Non-pigmented ciliary epithelial cell (primary cell): Measurements from ENCODE around the gene TRAPPC5.

Experiments used
- DNase-seq: peaks from one replicate; pipeline ENCODE4 v3.0.0-alpha.2; 2010; ENCODE audit warnings: low read depth

Gene TRAPPC5

DNA sequence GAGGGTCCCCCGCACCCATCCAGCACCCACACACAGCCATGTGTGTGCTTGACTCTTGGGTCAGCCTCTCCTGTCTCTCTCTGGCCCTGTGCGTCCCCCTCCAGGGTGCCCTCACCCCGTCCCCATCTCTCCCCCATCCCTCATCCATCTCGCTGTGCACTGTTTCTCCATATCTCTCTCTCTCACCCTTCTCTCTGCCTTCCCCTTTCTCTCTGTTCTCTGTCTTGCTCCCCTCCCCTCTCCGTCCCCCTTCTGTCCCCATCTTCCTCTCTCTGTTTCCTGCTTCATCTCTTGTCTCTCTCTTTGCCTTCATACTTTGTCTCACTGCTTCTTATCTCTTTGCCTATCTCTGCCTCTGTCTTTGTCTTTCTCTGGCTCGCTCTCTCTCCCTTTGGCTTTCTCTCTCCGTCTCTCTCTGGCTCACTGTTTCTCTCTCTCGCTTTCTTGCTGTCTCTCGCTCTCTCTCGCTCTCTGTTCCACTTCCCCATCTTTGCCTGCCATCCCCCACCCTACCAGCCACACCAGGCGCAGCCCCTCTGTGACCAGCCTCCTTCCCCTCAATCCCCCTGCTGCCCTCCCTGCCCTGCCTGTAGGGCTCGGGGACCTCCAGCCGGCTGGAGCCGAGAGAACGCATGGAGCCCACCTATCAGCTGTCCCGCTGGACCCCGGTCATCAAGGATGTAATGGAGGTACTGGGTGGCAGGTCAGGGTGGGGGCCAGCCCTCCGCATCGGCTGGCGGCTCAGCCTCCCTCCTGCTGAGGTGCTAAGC, 34.8 kb upstream of the TRAPPC5 start:
- no peak for DNase-seq

DNA sequence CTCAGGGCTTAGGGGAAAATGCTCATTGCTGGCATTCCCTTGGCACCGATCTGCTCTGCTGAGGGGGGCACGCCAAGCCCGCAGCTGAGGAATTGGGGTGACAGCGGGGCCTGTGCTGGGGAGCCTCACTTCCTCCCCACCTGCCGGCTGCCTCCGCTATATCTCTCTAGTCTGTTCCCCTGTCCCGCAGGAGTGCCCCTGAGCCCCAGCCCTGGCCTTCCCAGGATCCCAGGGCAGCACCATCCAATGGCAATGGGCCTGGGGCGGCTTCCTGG, 34.3 kb upstream of the TRAPPC5 start:
- DNase-seq: no peak

DNA sequence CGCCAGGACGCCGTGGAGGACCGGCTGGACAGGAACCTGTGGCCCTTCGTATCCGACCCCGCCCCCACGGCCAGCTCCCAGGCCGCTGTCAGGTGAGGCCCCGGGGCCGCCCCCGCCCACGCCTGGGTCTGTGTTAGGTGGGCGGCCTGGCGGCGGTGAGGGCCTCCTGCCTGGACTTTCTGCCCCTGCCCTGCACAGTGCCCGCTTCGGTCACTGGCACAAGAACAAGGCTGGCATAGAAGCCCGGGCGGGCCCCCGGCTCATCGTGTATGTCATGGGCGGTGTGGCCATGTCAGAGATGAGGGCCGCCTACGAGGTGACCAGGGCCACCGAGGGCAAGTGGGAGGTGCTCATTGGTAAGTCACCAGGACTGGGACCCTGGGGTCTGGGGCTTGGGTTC, 33.5 kb upstream of the TRAPPC5 start:
- no peak for DNase-seq

DNA sequence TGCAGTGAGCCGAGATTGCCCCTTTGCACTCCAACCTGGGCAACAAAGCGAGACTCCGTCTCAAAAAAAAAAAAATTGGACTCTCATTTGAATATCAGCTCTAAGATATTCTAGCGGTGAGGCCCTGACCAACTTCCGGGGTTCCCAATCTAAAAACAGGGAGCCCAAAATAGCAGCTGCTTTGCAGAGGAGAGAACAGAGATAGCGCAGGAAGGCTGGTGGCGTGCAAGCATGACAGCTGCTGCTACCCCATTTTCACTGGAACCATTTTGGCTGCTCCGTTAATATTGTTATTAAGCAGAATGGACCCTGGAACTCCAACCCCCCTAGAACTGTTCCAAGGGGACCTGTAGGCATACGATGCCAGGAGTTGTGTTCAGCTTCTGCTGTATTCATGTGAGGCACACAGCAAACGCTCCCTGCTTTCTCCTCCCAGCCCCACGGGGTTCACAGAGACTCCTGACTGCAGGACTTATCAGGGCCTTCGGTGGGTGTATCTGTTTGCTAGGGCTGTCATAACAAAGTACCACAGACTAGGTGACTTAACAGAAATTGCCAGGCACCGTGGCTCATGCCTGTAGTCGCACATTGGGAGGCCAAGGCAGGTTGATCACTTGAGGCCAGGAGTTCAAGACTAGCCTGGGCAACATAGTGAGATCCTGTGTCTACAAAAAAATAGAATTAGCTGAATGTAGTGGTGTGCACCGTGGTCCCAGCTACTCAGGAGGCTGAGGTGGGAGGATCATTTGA, 32.2 kb upstream of the TRAPPC5 start:
- DNase-seq: no peak

DNA sequence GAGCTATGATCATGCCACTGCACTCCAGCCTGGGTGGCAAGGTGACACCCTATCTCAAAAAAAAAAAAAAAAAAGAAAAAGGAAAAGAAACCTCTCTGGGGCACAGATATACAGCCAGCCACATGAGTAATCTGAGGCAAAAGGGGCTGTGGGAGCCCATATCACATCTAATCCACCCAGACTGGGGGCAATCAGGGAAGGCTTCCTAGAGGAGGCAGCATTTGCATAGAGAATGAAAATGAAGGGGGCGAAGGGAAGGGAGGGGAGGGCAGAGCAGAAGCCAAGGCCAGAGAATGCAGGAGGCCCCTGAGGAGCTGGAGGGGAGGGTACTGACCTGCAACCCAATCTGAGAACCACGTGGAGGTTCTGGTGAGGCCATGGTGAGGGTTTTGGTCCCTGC, 30.5 kb upstream of the TRAPPC5 start:
- no peak for DNase-seq

DNA sequence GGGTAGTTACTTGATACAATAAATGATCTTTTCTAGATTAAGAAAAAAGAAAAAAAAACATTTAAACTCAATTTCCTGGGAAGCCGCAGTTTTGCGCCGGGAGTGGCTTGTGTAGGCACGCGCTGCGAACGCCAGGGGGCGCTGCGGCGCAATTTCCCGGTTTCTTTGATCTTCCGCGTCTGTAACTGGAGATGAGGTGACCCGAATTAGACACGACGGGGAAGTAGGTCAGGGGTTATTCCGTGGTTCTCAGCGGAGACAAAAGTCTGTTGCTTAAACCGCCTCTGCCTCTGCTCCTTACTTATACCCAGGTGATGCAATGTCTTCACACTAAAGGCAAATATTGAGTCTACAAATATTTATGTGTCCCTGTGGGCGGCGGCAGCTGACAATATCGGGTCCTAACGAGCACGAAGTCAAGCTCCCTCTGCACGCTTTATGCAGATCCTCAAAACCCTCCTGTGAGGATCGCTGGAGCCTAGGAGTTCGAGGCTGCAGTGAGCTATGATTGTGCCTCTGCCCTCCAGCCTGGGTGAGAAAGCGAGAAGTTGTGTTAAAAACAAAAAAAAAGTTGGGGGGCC, 28.5 kb upstream of the TRAPPC5 start:
- no peak for DNase-seq

DNA sequence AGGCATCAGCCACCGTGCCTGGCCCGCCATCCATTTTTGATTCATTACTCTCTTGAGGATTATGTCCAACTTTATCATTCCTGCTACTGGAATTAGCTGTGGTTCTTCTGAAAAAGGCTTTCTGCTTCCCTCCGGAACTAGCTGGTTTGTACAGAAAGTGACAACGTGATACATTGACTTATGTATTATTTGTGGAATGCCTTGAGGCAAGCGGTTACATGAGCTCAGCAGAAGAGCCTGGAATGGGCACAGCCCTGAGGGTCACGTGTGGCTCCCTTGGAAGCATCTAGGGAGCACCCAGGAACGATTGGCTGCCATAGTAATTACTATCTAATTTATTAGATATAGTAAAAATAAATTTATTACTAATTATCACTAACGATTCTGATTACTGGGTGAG, 26.2 kb upstream of the TRAPPC5 start:
- DNase-seq: no peak

DNA sequence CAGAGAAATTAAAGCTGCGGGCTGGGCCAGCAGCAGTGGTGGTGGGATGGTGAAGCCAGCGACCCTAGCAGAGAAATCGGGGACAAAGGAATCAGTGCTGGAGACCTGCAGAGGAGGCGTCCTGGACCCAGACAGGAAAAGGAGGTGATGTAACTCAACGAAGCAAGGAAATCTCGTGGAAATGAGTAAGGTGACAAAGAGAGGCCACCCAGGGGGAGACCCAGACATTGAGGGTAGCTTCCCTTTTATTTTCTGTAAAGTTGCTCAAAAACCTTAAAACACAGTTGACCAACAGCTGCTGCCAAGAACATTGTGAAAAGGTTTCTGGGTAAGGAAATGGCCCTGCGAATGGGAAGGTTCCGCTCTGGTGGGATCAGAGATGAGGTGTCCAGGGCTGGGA, 25.1 kb upstream of the TRAPPC5 start:
- DNase-seq: no peak

DNA sequence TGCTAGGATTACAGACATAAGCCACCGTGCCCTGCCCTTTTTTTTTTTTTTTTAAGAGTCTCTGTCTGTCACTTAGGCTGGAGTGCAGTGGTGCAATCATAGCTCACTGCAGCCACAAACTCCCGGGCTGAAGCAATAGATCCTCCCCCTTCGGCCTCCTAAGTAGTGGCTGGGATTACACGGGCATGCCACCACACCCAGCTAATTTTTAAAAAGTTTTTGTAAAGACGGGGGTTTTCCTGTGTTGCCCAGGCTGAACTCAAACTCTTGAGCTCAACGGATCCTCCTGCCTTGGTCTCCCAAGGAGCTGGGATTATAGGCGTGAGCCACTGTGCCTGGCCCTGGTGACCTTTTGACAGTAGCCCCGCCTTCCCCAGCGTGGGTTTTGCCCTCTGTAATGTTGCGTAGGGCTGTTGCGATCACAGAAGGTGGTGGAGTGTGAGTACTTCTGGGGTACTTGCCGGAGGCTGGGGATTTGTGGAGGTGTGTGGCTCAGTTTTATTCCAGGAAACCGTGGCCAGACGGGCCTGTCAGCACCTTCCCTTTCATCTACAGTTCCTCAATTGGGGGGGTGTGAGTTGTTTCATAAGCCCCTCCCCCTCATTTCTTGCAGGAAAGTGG, 23.4 kb upstream of the TRAPPC5 start:
- no peak for DNase-seq

DNA sequence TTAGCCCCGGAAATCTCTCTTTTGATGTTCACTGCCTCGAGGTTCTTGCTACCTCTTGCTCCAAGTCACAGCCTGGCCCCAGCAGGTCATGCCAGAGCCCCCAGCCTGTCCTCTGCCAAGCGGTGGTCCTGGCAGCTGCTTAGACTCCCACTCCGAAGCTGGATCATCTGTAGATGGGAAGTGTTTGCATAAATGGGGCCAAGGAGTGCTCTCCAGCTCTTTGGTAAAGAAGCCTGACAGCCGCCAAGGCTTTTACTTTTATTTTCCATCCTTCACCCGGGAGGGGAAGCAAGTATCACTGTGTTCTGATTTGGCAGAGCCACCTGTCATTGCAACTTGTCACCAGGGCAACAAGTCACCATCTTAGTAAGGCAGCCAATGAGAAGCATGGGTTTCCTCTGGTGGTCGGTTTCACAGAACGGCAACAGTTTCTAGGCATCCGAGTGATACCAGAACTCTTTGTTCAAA, 22.4 kb upstream of the TRAPPC5 start:
- no peak for DNase-seq

DNA sequence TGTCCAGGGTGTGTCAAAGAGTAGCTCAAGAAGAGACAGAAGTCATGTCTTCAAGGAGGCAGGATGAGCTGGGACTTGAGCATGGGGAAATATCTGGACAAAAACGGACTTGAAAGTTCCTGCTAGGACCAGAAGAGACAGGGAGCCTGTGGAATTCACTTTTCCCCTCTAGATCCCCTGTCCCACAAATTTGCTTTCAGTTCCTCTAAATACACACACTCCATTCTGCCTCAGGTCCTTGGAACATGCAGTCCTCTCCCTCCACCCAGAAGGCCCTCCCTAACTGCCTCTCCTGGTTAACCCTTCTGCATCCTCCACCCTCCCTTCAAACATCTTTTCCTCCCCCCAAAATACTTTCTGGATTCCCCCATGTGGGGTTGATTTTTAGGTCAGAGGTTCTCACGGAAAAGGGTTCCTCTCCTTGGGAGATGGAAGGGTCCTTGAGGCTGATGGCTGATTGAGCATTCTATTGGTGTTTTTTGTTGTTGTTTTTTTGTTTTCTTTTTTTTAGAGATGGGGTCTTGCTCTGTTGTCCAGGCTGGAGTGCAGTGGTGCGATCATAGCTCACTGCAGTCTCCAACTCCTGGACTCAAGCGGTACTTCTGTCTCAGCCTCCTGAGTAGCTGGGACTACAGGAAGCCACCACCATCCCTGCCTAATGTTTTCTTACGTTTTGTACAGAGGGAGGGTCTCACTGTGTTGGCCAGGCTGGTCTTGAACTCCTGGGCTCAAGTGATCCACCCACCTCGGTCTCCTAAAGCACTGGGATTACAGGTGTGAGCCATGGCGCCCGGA, 18.7 kb upstream of the TRAPPC5 start:
- no peak for DNase-seq

DNA sequence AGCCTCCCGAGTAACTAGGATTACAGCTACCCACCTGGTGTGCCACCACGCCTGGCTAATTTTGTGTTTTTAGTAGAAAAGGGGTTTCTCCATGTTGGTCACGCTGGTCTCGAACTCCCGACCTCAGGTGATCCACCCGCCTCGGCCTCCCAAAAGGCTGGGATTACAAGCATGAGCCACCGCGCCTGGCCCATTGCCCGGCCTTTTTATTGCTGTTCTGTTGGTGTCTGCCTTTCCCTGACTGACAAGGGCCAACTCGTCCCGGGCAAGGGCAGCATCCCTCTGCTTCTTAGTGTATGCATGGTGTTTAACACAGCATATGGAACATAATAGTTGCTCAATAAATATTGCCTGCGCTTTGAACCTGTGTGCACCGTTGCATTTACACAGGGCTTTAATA, 18.0 kb upstream of the TRAPPC5 start:
- no peak for DNase-seq

DNA sequence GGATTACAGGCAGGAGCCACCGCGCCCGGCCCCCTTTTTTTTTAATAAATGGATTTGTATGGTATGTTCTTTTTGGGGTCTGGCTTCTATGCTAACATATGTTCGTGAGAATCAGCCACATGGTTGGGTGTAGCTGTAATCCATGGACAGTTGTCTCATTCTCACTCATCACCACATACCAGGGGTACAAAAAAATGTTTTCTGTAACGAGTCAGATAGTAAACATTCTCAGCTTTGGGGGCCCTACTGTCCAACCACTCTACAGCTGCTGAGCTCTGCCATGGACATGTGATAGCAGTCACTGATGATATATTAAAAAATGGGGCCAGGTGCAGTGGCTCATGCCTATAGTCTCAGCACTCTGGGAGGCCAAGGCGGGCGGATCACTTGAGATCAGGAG, 16.9 kb upstream of the TRAPPC5 start:
- no peak for DNase-seq

DNA sequence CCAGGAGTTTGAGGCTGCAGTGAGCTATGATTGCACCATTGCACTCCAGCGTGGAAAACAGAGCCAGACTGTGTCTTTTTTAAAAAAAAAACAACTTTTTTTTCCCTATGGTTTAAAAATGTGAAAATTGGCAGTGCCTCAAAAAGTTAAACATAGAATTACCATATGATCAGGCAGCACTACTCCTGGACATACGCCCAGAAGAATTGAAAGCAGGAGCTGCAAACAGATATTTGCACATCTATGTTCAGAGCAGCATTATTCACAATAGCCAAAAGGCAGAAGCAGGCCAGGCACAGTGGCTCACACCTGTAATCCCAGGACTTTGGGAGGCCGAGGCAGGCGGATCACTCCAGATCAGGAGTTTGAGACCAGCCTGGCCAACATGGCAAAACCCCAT, 15.6 kb upstream of the TRAPPC5 start:
- no peak for DNase-seq

DNA sequence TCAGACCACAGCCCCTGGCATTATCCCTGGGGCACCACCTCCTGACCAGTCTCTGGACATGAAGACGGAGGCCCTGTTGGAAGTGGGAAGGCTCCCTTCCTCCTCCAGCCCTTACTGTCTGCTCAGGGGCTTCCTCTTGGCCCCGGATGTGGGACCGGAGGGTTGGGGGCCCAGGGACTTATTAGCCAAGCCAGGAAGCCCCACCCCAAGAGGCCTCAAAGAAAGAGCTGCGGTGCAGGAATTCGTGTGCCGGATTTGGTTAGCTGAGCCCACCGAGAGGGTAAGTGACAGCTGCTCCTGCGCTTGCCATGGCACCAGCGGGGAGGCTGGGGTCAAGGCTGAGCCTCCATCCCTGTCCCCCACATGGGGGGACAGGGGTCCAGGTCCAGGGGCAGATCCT, 11.8 kb upstream of the TRAPPC5 start, which contains the start of gene RETN:
Gene RETN, plus strand, starts transcription at position 208 of the 400 bp plus-strand sequence. CDS start 278 bp downstream, outside the sequence.
- DNase-seq: no peak

DNA sequence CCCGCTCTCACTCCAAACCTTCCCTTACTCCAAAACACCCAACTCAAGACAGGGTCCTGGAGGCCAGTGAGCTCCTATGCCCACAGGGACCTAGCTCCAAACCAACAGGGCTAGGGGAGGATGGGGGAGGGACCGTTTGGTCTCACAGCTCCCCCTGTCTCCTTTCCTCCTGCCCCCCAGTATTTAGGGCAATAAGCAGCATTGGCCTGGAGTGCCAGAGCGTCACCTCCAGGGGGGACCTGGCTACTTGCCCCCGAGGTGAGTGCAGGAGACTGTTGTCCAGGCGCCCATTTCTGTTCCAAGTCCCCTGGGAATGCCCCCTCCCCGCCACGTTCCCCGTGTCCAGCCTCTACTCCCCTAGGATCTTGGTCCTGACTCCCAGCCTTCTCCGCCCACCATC, 11.0 kb upstream of the TRAPPC5 start:
- DNase-seq: no peak

DNA sequence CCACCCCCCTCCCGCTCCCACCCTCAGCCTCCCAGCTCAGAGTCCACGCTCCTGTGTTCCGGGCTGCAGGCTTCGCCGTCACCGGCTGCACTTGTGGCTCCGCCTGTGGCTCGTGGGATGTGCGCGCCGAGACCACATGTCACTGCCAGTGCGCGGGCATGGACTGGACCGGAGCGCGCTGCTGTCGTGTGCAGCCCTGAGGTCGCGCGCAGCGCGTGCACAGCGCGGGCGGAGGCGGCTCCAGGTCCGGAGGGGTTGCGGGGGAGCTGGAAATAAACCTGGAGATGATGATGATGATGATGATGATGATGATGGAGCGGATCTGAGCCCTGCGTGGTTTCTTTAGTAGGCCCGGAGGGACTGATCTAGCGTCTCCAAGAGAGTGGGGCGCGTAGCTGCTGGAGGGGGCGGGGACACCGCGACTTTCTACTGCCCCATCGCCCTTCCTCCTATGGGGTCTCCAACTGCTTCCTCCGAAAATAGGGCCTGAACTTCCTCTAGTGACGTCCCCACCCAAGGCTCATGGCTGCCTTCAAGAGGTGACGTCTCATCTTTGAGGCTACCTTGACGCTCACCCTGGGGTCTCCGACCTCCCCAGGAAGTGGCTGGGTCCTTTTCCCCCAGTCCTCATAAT, 10.4 kb upstream of the TRAPPC5 start:
- no peak for DNase-seq

DNA sequence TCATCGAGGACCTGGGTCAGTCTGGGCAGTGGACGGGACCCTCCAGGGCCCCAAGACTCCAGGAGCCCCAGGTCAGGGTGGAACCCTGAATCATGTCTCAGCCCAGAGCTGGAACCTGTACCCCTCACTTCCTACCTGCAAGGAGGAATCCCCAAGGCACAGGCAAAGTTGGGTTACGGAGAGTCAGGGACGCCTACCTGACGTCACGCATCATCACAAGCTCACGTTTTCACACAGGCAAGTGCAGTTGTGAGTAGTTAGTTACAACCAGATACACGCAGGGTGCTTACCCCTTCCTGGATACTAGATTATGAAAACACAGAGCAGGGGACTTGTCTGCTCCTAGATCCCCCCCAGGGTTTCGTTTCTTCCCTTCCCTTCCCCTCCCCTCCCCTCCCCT, 9.8 kb upstream of the TRAPPC5 start:
- DNase-seq: no peak

DNA sequence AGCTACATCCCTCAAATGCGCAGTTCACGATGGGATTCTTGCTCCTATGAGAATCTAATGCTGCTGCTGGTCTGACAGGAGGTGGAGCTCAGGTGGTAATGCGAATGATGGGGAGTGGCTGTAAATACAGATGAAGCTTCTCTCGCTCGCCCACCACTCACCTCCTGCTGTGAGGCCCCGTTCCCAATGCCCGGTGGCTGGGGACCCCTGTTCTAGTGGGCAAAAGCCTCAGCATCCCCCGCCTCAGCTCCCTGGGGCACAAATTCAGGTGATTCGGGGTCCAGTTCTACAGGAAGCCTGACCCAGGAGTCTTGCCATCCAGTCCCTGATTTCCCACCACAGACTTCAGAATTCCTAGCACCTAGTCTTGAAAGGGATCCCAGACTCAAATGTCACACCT, 8.1 kb upstream of the TRAPPC5 start:
- DNase-seq: no peak

DNA sequence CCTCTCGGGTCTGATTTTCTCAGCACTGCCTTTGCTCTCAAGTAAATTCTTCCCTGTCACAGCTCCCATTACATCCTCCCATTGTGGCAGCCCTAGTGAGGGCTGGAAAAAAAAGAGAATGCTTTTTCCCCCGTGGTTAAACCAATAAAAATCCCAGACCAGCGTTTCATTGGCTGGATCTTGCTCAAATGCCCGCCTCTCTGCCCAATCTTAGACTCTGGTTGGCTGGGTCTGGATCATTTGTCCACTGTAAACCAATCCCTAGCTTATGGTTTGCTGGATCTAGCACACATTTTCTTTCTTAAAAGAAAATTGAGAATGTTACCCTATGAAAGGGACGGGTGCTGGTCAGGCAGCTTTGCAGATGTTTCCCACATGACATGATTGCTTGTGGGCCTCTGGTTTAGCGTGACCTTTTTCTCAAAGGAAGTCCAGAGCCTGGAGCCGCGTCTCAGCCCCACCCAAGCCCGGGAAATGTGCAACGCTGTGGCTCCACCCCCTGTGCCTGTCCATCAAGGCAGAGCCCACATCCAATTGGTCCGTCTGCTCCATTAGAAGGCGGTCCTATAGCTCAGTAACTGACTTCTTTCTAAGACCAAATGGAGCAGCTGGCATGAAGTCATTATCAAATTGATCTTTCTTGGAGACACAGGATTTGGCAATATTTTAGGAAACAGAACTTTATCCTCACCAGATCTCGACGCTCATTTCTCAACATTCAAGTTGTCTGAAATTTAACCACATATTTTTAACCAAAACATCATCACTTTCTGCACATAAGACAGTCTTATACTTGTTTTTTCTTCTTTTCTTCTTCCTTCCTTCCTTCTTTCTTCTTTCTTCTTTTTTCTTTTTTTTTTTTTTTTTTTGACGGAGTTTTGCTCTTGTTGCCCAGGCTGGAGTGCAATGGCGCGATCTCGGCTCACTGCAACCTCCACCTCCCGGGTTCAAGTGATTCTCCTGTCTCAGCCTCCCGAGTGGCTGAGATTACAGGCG, 6.3 kb upstream of the TRAPPC5 start:
- DNase-seq: no peak
